Body of pancreas (tissue), 4 donors: ENCODE measurements around the gene CYP21A2. TPM values are rescaled to one million over a fixed set of nuclear protein-coding genes. Genes with fewer than 3 reads are reported as not detected.

Source experiments
- ATAC-seq: fragments of 150-250 bp; one replicate; pipeline ENCODE4 v1.9.1; 2016
- DNase-seq, 4 donors: peaks; one replicate each; pipeline ENCODE4 v3.0.0-alpha.2; 2019
- H3K27ac ChIP-seq, 4 donors: fragments of 200-600 bp; sonication (generic); 1 replicate in 3 of 4; 2 replicates in 1 of 4; pipeline versions ENCODE4 v1.5.1 to v1.6.1; 2016 to 2019; ENCODE audit warnings: mild to moderate bottlenecking in 1 of 4, mixed read lengths in 1 of 4, moderate library complexity in 1 of 4
- H3K27me3 ChIP-seq, 2 donors: fragments of 200-600 bp; sonication (generic); one replicate each; pipeline ENCODE4 v1.6.0; 2016; ENCODE audit warnings: mild to moderate bottlenecking in 1 of 2
- H3K36me3 ChIP-seq, 2 donors: fragments of 200-600 bp; sonication (generic); replicated peaks in 1 of 2; 2 replicates each; pipeline ENCODE4 v1.5.1; 2016; ENCODE audit warnings: low read depth in 2 of 2; ENCODE audit not compliant: insufficient read depth in 1 of 2
- H3K4me1 ChIP-seq: fragments of 200-600 bp; sonication (generic); one replicate; pipeline ENCODE4 v1.6.0; 2016
- H3K4me3 ChIP-seq, 2 donors: fragments of 200-600 bp; sonication (generic); 1 replicate in 1 of 2; 2 replicates in 1 of 2; pipeline ENCODE4 v1.5.1; 2016 to 2019
- H3K9me3 ChIP-seq, 3 donors: fragments of 200-600 bp; sonication (generic); 1 replicate in 2 of 3; 2 replicates in 1 of 3; pipeline ENCODE4 v1.5.1; 2016
- CTCF ChIP-seq, 7 experiments: fragments of 450-650 bp in 4 of 7; fragments of 200-600 bp in 3 of 7; sonication (generic) in 3 of 7; IDR thresholded peaks; one replicate each; pipeline ENCODE4 v1.5.1; 2016 to 2019; ENCODE audit warnings: antibody characterized with exemption in 7 of 7
- POLR2A ChIP-seq, 3 donors: fragments of 450-650 bp; IDR thresholded peaks; one replicate each; pipeline ENCODE4 v1.6.1; 2016; ENCODE audit warnings: antibody characterized with exemption in 3 of 3, mild to moderate bottlenecking in 2 of 3
- WGBS, 2 donors: methylation state at CpG; one replicate each; pipeline ENCODE4 v1.1.5; 2017; 5-methylcytosine and 5-hydroxymethylcytosine counted together
- intact Hi-C: fragments of 100-400 bp; cut with DNase I; formaldehyde crosslinking; loops from one replicate; pipeline ENCODE4 v1.15.1; 2023
- total RNA-seq, 2 donors: library from RNA; depleted of rRNA; stranded (reverse); fragments of >200 nt; gene quantifications; one replicate each; pipeline ENCODE4 v1.1.0, GENCODE V29; 2016

CYP21A2 gene
- total RNA-seq, 2 donors from 2014 or later = 0.52 TPM; not detected in 1

- H3K4me1 ChIP-seq = no peaks in the 10 kb centered on the region
- DNase-seq (no peak), ATAC-seq (no peak)
- no peaks in the 10 kb centered on the region for H3K27me3 ChIP-seq
- TF ChIP-seq POLR2A (IDR thresholded peaks at IDR 0.05) (no peak), CTCF (IDR thresholded peaks at IDR 0.05) (no peak)
- H3K27ac ChIP-seq = no peak overlapping the region
- no peaks in the 10 kb centered on the region for H3K9me3 ChIP-seq
- intact Hi-C loops = no loop called here
- no peaks in the 10 kb centered on the region for H3K36me3 ChIP-seq
- H3K4me3 ChIP-seq = no peak overlapping the region
- 65 to 66% methylated on average over 14 of the region's 14 CpGs for WGBS, 2 donors
Observed at GRCh38 chr6:32068867-32069266, 30.7 kb downstream of the CYP21A2 start.

- H3K36me3 ChIP-seq = no peaks in the 10 kb centered on the region
- H3K4me1 ChIP-seq = no peaks in the 10 kb centered on the region
- TF ChIP-seq POLR2A (IDR thresholded peaks at IDR 0.05) (no peak), CTCF (IDR thresholded peaks at IDR 0.05) (no peak)
- H3K27me3 ChIP-seq = no peaks in the 10 kb centered on the region
- intact Hi-C loops = no loop called here
- H3K9me3 ChIP-seq = no peaks in the 10 kb centered on the region
- ATAC-seq (no peak), DNase-seq (no peak)
- WGBS, 2 donors = 66 to 72% methylated on average over 6 to 17 of the region's 17 CpGs
- H3K4me3 ChIP-seq = no peak overlapping the region
- H3K27ac ChIP-seq = no peak overlapping the region
Observed at GRCh38 chr6:32069460-32069859, 31.2 kb downstream of the CYP21A2 start.

GRCh38 chr6:32069878-32070515 lies 31.8 kb downstream of the CYP21A2 start:
- H3K36me3 ChIP-seq = no peaks in the 10 kb centered on the region
- H3K27me3 ChIP-seq = no peaks in the 10 kb centered on the region
- no peak overlapping the region for H3K4me3 ChIP-seq
- H3K9me3 ChIP-seq = no peaks in the 10 kb centered on the region
- DNase-seq = no peak
- no peaks in the 10 kb centered on the region for H3K4me1 ChIP-seq
- intact Hi-C loops = no loop called here
- no peak overlapping the region for H3K27ac ChIP-seq
- no peak for ATAC-seq
- WGBS, 2 donors = 60 to 61% methylated on average over 13 to 23 of the region's 24 CpGs
- TF ChIP-seq POLR2A (IDR thresholded peaks at IDR 0.05) (no peak), CTCF (IDR thresholded peaks at IDR 0.05) (no peak)

- ATAC-seq (peak; percentile 38), DNase-seq (peak in 2 of 4 donors; percentile 14 to 30)
- Histone ChIP-seq H3K4me3 (no peak overlapping the region), H3K27ac (no peak overlapping the region), H3K4me1 (no peaks in the 10 kb centered on the region), H3K27me3 (no peaks in the 10 kb centered on the region), H3K36me3 (no peaks in the 10 kb centered on the region), H3K9me3 (no peaks in the 10 kb centered on the region)
- no peak for TF ChIP-seq CTCF (IDR thresholded peaks at IDR 0.05)
- 61 to 66% methylated on average over 16 of the region's 16 CpGs for WGBS, 2 donors
- intact Hi-C loops = no loop called here
Observed at GRCh38 chr6:32070814-32071543, 32.8 kb downstream of the CYP21A2 start.

DNA sequence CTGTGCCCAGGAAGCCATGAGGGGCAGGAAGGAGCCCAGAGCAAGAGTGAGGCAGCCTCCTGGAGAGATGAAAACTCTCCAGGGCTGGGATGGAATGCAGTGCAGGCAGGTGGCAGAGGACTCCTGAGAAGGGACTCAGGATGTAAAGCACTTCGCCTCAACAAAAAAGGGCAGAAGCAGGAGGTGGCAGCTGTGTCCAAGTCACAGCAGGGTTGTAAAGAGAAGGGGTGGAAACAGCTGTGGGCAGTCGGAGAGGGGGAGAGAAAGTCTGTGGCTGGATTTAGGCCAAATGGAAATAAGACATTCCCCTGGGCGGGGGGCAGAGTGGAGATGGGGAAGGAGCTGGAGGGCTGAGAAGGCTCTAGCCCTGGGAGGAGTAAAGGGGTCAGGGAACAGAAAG lies 34.9 kb downstream of the CYP21A2 start:
- no peaks in the 10 kb centered on the region for H3K27me3 ChIP-seq
- intact Hi-C loops = no loop called here
- TF ChIP-seq CTCF (IDR thresholded peaks at IDR 0.05) = no peak
- TF ChIP-seq POLR2A (IDR thresholded peaks at IDR 0.05) = no peak
- ATAC-seq (no peak), DNase-seq (no peak)
- H3K9me3 ChIP-seq = no peaks in the 10 kb centered on the region
- H3K4me1 ChIP-seq = no peaks in the 10 kb centered on the region
- H3K4me3 ChIP-seq = no peak overlapping the region
- WGBS, 2 donors = 58 to 63% methylated on average over 3 of the region's 3 CpGs
- H3K27ac ChIP-seq = no peak overlapping the region
- H3K36me3 ChIP-seq = no peaks in the 10 kb centered on the region
